Activated CD8-positive, alpha-beta memory T cell treated with anti-CD3 and anti-CD28 coated beads for 48 hours (primary cell): ENCODE data around the gene KPNA1.

ENCODE experiments used
- DNase-seq, 3 experiments: peaks; one replicate each; pipeline ENCODE4 v3.0.0-alpha.2; 2020; ENCODE audit warnings: low read depth in 2 of 3, low spot score in 2 of 3

Gene KPNA1

GRCh38 chr3:122416966-122417365 lies 97.8 kb downstream of the KPNA1 start:
- no peak for DNase-seq

- peak; percentile 95 to 99 (median 97) for DNase-seq
Observed at GRCh38 chr3:122415762-122416654, 98.7 kb downstream of the KPNA1 start, which contains the start of gene WDR5B. Gene WDR5B (minus strand): TSS chr3:122416062. CDS start chr3:122415528, 534 bp downstream.

GRCh38 chr3:122415104-122415744 lies 99.5 kb downstream of the KPNA1 start:
- peak in 1 of 3 experiments; percentile 17 for DNase-seq

DNA sequence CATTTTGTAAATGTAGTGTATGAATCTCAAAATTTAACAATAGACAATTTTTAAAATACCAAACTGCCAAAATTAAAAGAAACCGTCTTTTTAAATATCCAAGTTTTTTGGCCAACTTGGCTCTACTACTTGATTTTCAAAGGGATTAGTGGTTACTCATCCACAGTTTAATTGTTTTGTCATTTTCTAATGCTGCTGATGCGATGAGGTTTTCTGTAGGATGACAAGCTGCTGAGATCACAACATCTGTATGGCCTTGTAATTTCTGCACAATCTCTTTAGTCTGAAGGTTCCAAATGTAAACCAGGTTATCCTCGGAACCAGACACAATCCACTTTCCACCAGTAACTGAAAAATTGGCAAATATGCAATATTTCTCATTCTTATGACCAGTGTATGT lies 100.3 kb downstream of the KPNA1 start:
- no peak for DNase-seq

- no peak for DNase-seq
Observed at GRCh38 chr3:122410639-122411038, 104.1 kb downstream of the KPNA1 start.

- DNase-seq = no peak
Observed at GRCh38 chr3:122410111-122410510, 104.6 kb downstream of the KPNA1 start.

GRCh38 chr3:122409446-122409845 lies 105.3 kb downstream of the KPNA1 start:
- DNase-seq = no peak

DNA sequence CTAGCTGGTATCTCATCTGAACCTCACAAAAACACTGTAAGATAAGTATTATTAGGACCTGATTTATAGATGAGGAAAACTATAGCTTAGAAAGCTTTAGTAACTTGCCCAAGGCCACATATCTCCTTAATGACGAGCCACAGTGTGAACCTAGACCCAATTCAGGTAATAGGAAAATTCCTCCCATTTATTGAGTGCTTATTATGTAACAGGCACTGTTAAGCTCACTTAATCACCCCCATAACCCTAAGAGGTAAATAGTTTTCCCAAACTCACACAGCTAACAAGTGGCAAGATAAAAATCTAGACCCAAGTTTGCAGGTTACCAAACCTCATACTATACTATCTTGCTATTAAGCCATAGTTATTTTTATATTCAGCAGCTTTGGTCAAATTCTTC lies 106.8 kb downstream of the KPNA1 start:
- no peak for DNase-seq

DNA sequence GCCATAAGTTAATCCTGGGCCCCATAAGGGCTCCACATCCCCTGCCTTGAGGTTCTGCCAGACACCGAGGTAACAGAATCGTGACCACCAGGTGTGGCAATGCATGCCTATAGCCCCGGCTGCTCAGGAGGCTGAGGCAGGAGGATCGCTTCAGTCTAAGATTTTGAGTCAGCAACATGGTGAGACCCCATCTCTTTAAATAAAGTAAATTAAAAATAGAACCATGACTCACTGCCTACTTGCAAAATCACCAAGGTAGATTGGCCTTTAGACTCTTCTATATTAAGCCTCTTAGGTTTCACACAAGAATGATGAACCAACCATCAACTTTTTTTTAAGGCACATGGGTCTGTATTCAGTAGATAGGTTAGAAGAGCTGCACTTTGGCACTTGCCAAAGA lies 108.5 kb downstream of the KPNA1 start:
- DNase-seq = no peak

GRCh38 chr3:122405015-122405414 lies 109.7 kb downstream of the KPNA1 start:
- no peak for DNase-seq

DNA sequence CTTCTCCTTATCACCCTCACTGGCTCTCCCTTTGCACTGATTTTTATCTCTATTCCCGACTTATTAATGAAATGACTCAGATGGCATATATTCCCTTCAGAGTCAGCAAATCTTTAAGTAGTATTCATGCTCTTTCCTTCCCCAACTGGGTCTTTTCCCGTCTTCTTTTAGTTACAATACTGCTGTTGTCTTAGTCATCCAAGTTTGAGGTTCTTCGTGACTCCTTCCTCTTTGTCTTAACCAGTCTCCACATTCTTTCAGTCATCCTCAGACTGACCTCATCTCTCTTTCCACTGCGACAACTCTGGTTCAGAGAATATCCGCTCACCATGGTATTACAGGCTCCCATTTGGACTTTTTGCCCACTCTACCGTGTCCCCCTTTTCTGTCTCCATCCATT lies 111.2 kb downstream of the KPNA1 start:
- DNase-seq = no peak

GRCh38 chr3:122398920-122399319 lies 115.8 kb downstream of the KPNA1 start:
- DNase-seq = no peak

DNA sequence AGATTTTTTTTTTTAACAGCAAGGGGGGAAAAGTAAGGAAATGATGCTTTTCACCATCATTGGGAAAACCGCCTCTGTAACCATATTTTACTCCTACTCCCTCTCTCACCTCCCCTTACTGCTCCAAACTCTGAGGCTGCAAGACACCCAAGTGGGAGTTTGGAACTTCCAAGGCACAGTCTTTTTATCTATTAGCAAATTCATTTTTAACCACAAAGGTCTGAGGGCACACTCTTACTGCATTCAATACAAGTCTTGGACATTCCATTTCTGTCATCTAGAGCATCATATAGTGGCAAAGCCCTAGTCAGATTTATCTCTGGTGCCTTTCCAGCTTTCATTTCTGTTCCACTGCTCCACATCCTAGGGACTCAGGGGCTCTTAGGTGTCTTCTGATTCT lies 117.5 kb downstream of the KPNA1 start:
- no peak for DNase-seq

DNA sequence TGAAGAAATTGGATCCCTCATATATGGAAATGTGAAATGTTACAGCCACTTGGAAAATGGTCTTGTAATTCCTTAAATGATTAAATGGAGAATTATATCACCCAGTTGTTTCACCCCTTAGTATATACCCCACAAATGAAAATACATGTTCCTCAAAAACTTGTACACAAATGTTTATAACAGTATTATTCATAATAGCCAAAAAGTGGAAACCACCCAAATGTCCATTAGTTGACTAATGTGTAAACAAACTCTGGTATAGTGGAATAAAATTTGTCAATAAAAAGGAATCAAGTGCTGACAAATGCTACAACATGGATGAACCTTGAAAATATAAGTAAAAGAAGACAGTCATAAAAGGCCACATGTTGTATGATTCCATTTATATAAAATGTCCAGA lies 118.2 kb downstream of the KPNA1 start:
- DNase-seq = no peak

DNA sequence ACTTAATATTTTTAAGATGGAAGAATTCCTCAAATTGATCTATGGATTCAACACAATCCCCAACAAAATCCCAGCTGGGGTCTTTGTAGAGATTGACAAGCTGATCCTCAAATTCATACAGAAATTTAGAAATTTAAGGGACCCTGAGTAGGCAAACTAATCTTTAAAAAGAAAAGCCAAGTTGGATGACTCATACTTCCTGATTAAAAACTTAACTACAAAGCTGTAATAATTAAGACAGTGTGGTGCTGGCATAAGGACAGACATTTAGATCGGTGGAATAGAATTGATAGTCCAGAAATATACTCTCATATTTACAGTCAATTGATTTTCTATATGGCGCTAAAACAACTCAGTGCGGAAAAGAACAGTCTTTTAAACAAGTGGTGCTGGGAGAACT lies 119.2 kb downstream of the KPNA1 start:
- DNase-seq = no peak

DNA sequence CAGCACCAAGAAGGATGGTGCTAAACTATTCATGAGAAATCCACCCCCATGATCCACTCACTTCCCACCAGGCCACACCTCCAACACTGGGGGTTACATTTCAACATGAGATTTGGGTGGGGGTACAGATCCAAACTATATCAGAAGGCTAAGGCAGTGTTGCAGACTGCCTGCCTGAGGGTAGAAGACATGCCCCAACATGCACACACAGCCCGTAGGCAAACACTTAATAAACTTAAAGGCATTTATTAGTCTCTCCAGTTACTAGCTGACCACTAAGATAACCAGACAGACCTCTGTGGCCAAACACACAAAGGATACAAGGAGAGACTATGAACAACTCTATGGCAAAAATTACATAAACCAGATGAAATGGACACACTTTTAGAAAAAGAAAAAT lies 120.6 kb downstream of the KPNA1 start:
- DNase-seq = no peak

DNA sequence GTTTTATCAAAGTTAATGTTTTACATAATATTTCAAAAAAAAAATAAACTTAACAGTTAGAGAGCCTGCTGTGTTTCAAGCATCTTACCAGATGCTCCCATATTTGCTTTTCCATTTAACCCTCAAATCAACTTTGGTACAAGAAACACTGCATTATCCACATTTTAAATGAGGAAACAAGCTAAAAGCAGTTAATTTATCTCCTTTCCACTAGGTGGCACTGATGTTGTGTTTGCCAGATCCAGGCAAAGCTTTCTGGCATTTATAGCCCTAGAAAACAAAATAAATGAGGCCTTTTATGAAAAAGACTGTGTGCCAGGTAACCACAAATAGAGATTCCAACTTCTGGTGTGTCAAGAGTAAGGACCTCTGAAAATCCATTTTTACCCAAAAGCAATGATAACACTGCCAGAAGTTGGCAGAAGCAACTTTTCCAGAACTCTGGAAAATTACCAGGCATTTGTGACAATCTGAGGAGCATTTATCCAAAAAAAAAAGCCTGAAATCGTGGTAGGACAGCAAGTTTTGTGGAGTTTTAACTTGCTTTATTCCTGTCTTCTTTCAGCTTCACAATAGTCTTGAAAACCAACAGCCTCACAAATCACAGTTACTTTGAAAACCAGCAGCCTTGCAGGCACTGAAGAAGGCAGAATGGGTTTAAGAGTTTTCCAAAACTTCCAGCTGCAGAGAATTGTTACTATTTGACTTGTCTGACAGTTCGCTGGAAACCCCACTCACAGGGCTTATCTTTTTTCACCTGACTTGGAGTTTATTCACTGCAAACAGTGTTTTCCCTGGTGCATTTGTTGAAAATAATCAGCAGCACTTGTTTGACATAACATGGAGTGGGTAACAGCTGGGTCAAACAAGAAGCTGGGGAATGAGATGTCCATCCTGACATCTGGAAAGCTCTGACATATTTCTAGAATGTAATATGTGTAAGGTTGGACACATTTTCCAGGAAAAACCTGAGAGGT lies 121.6 kb downstream of the KPNA1 start:
- DNase-seq = no peak

DNA sequence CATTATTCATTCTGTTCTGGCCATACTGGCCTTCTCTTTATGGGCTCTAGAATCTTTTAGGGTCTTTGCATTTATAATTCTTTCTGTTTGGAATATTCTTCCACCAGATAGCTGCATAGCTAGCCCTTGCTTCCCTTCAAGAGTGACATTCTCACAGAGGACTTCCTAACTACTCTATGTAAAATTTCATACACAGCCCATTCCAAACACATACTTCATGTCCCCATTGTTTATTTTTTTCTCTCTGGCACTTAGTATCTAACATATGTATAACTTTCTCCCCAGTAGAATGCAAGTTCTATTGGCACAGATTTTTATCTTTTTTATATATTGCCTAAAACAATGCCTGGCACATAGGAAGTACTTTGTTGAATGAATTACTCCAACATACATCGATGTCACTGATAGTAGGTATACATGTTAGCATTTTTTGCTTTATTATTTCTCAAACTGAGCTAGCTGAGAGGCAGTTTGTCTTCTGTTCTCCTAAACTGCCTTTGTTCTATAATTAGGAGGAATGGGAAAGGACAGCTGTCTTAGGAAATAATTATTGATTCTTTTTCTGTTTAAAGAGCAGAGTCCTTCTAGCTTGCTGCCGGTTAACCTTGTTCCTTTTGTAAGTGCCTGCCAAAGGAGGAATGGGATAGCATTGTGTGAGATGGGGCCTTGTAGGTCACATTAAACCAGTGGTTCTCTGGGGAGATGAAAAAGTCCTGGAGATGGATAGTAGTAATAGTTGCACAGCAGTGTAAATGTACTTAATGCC lies 122.9 kb downstream of the KPNA1 start:
- no peak for DNase-seq

DNA sequence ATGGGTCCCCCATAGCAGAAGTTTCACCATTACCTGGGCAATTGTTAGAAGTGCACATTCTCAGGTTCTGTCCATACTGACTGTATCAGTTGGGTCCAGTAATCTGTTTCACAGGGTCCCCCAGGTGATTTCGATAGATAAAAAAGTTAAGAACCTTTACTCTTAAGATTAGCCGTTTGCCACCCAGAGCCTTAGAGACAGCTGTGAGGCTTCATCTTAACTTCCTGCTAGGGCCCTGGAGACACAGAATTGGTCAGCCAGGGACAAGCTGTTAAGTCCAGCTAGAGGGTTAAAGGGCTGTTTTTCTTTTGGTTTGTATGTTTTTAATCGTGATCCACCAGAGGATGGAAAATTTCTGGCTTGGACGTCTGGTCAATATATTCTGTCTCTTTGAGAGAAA lies 124.1 kb downstream of the KPNA1 start:
- DNase-seq = no peak

DNA sequence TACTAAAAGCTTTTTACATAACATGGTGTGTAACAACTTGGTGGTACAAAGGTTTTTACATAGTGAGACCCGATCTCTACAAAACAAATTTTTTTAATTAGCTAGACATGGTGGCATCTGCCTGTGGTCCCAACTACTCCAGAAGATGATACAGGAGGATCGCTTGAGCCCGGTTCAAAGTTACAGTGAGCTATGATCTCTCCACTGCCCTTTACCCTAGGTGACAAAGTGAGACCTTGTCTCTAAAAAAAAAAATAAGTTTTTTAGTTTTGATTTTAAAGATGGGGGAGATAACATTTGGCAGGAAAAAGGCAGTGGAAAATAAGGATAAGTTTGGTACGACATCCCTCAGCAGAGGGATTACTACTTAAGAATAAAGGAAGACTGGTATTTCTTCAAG lies 124.8 kb downstream of the KPNA1 start:
- DNase-seq = no peak

DNA sequence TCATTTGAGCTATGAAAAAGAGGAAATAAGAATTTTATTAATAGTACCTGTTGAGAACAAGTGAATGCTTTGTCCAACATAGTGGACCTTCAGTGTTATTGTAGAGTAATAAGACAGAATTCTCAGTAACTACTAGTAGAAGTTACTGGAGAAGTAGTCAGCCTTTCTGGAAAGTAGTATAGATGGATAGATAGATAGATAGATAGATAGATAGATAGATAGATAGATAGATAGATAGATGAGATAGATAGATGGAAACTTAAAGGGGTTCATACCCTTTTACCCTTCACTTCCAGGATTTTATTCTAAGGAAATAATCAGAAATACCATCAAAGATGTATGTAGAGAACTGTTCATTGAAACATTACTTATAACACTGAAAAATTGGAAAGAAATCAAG lies 125.5 kb downstream of the KPNA1 start:
- DNase-seq = no peak
